ENCODE data around the gene S1PR4. TPM values are rescaled to one million over a fixed set of nuclear protein-coding genes. Genes with fewer than 3 reads are reported as not detected.

S1PR4 gene
- total RNA-seq, 4 donors from 2014 or later: 1.6 to 9.9 (median 2.5) TPM

GRCh38 chr19:3142292-3142670, 36.3 kb upstream of the S1PR4 start:
- Histone ChIP-seq H3K4me1 (peaks cover 0 to 4% (median 0%) of the 10 kb centered on the region in 4 donors), H3K4me3 (no peak overlapping the region), H3K27me3 (no peaks in the 10 kb centered on the region), H3K36me3 (no peaks in the 10 kb centered on the region), H3K9me3 (no peaks in the 10 kb centered on the region), H3K27ac (peak overlapping the region in 3 of 4 donors; percentile 43 to 66 (median 63))
- DNase-seq: no peak
- TF ChIP-seq CTCF (IDR thresholded peaks at IDR 0.05): no peak
- no peak for TF ChIP-seq POLR2A (IDR thresholded peaks at IDR 0.05)

- no peak for TF ChIP-seq POLR2A (IDR thresholded peaks at IDR 0.05)
- no peak for TF ChIP-seq CTCF (IDR thresholded peaks at IDR 0.05)
Observed at GRCh38 chr19:3142781-3143337, 35.7 kb upstream of the S1PR4 start.

GRCh38 chr19:3145909-3146676, 32.5 kb upstream of the S1PR4 start:
- Histone ChIP-seq H3K27ac (no peak overlapping the region), H3K36me3 (no peaks in the 10 kb centered on the region), H3K27me3 (no peaks in the 10 kb centered on the region), H3K4me1 (peaks cover 0 to 4% (median 0%) of the 10 kb centered on the region in 4 donors), H3K4me3 (no peak overlapping the region), H3K9me3 (no peaks in the 10 kb centered on the region)
- TF ChIP-seq POLR2A (IDR thresholded peaks at IDR 0.05) (no peak), CTCF (IDR thresholded peaks at IDR 0.05) (no peak)
- no peak for DNase-seq

More at GRCh38 chr19:3142781-3143337, 35.7 kb upstream of the S1PR4 start:
- Histone ChIP-seq H3K36me3 (no peaks in the 10 kb centered on the region), H3K9me3 (no peaks in the 10 kb centered on the region), H3K4me3 (no peak overlapping the region), H3K27ac (peak overlapping the region in 2 of 4 donors; percentile 39 to 66), H3K4me1 (peaks cover 0 to 4% (median 0%) of the 10 kb centered on the region in 4 donors), H3K27me3 (no peaks in the 10 kb centered on the region)
- DNase-seq: no peak

GRCh38 chr19:3146677-3147100, 31.9 kb upstream of the S1PR4 start:
- H3K4me3 ChIP-seq: no peak overlapping the region
- DNase-seq: peak in 2 of 3 donors; percentile 43 to 69
- no peaks in the 10 kb centered on the region for H3K36me3 ChIP-seq
- TF ChIP-seq CTCF (IDR thresholded peaks at IDR 0.05) (peak; percentile 39 to 66 (median 60)), POLR2A (IDR thresholded peaks at IDR 0.05) (no peak)
- no peaks in the 10 kb centered on the region for H3K9me3 ChIP-seq
- H3K27ac ChIP-seq: no peak overlapping the region
- peaks cover 0 to under 1% (median 0%) of the 10 kb centered on the region in 4 donors for H3K4me1 ChIP-seq
- H3K27me3 ChIP-seq: no peaks in the 10 kb centered on the region

- no peak overlapping the region for H3K4me3 ChIP-seq
- no peaks in the 10 kb centered on the region for H3K36me3 ChIP-seq
- DNase-seq: no peak
- H3K27me3 ChIP-seq: no peaks in the 10 kb centered on the region
- H3K9me3 ChIP-seq: no peaks in the 10 kb centered on the region
- TF ChIP-seq CTCF (IDR thresholded peaks at IDR 0.05) (no peak), POLR2A (IDR thresholded peaks at IDR 0.05) (no peak)
- no peaks in the 10 kb centered on the region for H3K4me1 ChIP-seq
- no peak overlapping the region for H3K27ac ChIP-seq
Observed at GRCh38 chr19:3148503-3148902, 30.1 kb upstream of the S1PR4 start.

Data from Peyer's patch (tissue), 4 donors.